Measurements from ENCODE around the gene SPAG17.

SPAG17 gene

DNA sequence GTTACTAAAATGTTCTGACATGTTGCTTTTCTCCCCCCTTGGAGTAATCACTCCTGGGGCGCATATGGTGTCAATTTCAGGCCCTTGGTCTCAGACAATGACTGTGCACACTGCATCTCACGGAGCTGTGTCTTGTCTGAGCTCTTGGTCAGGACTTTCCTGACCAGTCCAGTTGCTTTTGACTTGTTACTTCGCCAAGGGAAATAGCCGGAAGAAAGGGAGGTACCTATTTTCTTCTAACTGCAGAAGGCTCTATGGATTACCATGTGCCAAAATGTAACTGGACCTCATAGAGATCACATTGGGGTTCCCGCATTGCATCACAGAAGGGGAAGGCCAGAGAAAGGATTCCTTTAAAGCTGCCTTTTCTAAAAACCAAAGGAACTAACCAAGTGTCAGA is 68.6 kb downstream of the SPAG17 start:
- no peak for TF ChIP-seq CTCF (IDR thresholded peaks at IDR 0.05; ENCODE audit: low read depth, low read length)
- no peak for DNase-seq (ENCODE audit: extremely low read depth, low read depth)

DNA sequence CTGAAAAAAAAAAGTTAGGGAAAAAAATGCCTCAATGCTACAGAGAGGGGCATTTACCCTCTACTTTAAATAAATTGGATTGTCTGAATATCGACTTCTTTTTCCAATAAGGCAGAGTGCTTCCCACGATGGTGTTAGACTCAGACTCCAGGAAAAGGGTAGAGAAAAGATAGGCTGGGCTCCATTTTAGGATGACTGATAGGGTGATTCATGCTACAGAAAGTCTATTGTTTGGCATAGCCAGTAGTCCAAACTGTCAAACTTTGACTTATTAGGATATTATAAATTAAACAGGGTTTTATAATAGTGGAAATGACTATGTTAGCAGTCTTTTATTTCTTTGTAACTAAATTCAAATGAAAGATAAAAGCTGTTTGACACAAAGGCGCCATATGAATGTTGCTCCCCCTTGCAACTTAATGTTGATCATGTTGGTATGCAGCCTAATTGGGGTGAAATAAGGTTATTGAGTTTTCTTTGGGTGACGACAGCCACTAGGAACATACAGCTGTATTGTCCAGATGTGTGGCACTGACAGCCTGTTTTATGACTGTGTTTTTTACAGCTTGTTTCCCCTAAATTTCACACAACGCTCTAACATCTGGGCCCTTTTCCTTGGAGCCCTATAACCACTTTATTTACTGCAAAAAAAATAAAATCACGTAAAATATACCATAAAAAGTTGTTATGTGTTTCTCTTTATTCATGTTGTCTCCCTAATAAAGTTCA is 69.3 kb downstream of the SPAG17 start:
- TF ChIP-seq CTCF (IDR thresholded peaks at IDR 0.05; ENCODE audit: low read depth, low read length), result no peak
- no peak for DNase-seq (ENCODE audit: extremely low read depth, low read depth)

DNA sequence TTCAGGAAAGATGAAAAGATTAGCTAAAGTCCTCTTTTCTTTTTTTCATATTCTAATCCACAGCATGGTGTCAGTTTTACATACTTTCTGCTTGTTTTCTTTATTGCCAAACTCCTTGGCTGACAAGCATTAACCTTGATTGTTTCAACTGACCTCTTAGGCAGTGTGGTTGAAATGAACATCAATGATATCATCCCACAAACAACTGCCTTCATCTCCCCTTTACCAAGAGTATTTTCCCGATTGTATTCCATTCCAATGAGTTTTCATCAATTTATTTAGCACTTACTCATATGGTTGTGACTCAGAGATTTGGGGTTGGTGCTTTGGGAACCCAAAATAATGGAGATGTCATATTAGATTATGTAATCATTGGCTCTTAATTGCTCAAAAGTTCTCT is 71.8 kb downstream of the SPAG17 start:
- no peak for TF ChIP-seq CTCF (IDR thresholded peaks at IDR 0.05; ENCODE audit: low read depth, low read length)
- DNase-seq (ENCODE audit: extremely low read depth, low read depth), result no peak

DNA sequence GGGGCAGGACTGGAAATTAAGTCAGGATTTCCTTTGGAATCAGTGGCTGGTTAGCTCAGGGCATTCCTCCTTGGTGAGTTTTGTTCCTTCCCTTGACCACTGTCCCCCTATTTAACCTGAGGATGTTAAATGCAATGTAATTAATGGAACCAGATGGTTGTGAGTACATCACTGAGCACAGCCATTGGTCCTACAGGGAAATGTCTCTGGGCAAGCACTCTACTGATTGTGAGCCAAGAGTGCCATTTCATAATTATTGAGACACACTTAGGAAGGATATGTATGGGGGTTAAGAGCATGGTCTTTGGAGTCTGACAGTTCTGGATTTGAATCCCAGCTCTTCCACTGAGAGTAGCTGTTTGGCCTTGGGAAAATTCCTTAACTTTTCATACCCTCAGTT is 74.4 kb downstream of the SPAG17 start:
- no peak for DNase-seq (ENCODE audit: extremely low read depth, low read depth)
- TF ChIP-seq CTCF (IDR thresholded peaks at IDR 0.05; ENCODE audit: low read depth, low read length), result no peak

- TF ChIP-seq CTCF (IDR thresholded peaks at IDR 0.05; ENCODE audit: low read depth, low read length), result no peak
- DNase-seq (ENCODE audit: extremely low read depth, low read depth), result no peak
These were observed 80.1 kb downstream of the SPAG17 start for GRCh38 chr1:118104951-118105350.

GRCh38 chr1:118102445-118102844 is 82.6 kb downstream of the SPAG17 start:
- no peak for TF ChIP-seq CTCF (IDR thresholded peaks at IDR 0.05; ENCODE audit: low read depth, low read length)
- no peak for DNase-seq (ENCODE audit: extremely low read depth, low read depth)

- DNase-seq (ENCODE audit: extremely low read depth, low read depth), result no peak
- TF ChIP-seq CTCF (IDR thresholded peaks at IDR 0.05; ENCODE audit: low read depth, low read length), result no peak
These were observed 83.0 kb downstream of the SPAG17 start for GRCh38 chr1:118101999-118102398.
